HG03439 (cell line): ENCODE results near the gene UBE2V1.
A peak's percentile ranks its signal among the peaks of the same experiment; 100 is the strongest.
"Not testable (repeated sequence)": the region's sequence is repeated elsewhere in the genome, so short reads cannot be mapped to it uniquely, and the experiment has no call there.

ENCODE experiments used
- ATAC-seq: cut with Tn5 transposase; IDR thresholded peaks from one replicate; pipeline ENCODE4 v1.9.1; 2021; ENCODE audit warnings: mild to moderate bottlenecking, moderate library complexity; ENCODE audit not compliant: unreplicated experiment

The UBE2V1 gene

GRCh38 chr20:50115591-50116367, 2.8 kb upstream of the UBE2V1 start:
- peak; percentile 68 for ATAC-seq

DNA sequence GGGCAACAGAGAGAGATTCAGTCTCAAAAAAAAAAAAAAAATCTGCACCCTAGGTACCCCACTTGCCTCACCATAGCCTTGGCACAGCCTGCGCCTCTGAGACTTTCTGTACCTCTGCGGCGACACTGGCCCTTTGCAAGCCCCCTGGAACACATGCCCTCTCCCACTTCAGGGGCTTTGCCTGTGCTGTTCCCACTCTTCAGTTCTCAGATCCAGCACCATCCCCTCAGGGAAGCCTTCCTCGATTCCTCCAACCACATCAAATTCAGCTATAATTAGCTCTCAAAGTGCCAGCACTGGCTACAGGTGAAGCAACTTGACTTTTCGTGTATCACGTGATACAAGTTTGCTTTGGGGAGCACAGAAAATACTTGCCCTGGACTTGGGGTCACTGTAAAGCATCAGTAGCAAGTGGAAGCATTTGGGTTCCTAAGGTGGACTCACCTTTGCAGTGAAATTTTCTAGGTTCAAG, 2.1 kb upstream of the UBE2V1 start:
- ATAC-seq: no peak

DNA sequence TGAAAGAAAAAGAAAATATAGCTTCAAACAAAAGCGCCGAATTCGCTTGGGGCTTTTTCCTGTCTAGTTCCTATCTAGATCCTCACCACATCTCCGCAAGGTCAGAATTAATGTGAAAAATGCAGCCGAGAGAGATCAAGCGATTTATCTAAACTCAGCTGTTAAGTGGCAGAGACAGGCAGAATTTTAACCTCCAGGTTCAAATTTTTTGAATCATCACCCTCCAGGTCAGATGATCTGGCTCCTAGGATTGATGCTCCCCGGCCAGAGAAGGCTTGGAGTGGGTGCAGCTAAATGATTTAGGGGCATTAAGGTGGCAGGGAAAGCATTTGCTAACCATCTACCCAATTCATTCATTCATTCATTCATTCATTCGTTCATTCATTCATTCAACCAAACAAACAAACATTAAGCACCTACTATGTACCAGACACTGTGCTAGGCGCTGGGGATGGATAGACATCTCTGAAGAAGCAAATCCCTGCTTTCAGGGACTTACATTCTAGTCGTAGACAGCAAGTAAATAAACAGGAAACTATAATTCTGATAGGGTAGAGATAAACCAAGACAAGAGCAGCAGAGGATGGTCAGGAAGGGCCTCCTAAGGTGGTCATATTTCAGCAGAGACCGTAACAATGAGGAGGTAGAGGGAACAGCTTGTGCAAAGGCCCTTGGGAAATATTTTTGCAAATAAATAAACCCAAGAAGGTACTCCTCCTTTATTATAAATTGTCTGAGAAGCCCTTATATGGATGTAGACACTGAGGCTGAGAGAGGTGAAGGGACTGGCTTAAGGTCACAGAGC, 672 bp upstream of the UBE2V1 start:
- no peak for ATAC-seq

DNA sequence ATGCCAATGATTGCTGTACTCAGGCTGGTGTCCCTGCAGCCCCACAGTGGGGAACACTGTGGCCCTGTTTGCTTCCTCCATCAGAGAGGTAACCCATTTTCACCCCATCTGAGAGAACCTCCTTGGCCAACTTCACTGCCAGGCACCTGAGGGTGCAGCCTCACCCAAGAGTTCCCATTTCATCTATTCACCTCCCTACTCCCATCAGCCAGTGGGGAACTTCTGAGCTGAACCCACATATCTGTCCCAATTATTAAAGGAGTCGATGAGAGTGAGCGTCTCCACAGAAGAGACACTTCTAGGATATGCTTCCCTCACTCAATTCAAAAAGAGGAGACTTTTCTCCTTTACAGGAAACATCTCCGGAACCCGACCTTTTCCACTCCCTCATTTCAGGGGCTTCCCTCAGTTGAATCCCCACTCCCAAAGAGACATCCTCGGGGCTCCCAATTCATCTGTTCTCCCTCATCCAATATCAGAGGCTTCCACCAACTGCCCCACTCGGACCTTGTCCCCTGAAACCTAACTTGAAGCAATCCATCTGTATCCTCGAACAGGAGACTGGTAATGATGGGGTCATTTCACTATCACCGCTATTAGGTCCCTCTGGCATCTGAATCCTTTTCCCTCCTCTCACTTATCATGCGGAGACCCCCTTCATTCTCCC, 988 bp downstream of the UBE2V1 start:
- no peak for ATAC-seq

DNA sequence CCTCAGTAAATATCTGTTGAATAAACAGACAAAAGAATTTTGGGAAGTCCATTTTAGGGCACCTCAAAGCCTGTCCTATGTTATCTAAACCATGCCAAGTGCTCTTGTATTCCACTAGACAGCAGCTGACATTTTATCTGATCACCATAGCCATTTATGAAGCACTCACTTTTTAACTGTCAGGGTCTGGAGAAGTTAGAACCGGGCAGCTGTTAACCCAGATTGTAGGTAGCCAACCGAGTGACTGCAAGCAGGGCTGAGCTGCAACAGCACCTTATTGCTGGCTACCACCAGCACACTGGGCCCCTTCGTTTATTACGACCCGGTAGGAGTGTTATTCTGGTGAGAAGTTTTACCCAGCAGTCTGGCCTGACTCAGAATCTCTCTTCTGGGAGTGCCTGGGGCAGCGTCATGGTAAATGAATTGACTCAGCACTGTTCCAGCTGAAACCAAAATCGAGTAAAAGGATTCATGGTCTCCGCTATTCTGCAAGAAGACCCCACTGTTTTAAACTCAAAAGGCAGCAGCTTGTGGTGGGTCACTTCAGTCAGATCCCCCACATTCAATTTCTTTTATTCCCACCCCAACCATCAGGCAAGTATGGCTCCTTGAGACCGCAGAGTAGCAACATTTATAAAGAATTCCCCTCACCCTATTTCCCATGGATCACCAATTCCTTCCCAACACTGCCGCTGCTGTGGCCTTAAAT, 1.7 kb downstream of the UBE2V1 start:
- ATAC-seq: no peak

DNA sequence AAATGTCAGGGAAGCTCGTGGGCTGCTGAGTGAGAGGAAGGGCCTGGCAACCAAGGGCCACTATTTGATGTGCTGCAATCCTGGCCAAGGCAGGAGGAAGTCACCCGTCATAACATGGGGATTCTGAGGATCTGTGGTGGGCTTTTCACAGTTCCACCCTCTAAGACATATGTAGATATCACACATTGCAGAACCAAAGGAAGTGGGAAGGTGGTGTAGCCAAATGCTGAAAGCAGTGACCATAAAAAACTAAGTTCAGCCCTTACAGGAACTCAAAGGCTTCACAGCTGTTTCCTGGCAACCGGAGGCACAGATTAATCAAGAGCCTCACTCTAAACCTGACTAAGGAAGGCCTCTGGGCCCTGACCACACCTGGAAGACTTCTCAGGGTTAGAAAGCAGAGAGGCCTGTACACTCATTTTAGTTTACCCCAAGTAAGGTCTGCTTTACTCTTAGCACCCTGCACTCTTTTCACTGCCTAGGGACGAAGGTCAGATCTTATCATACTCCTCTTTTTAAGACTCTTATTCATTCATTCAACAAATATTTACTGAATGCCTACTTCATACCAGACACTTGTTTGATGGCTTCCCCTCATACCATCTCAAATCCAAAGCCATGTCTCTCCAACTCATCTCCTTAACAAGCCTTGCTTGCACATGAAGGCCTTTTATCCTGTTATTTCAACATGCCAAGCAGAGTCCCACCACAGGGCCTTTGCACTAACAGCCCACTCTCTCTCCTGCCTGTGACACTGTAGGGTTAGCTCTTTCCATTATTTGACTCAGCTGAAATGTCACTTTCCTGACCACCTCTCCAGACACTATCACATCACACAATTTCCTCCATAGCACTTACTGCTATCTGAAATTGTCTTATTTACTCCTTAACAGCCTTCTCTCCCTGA, 2.6 kb downstream of the UBE2V1 start:
- no peak for ATAC-seq

DNA sequence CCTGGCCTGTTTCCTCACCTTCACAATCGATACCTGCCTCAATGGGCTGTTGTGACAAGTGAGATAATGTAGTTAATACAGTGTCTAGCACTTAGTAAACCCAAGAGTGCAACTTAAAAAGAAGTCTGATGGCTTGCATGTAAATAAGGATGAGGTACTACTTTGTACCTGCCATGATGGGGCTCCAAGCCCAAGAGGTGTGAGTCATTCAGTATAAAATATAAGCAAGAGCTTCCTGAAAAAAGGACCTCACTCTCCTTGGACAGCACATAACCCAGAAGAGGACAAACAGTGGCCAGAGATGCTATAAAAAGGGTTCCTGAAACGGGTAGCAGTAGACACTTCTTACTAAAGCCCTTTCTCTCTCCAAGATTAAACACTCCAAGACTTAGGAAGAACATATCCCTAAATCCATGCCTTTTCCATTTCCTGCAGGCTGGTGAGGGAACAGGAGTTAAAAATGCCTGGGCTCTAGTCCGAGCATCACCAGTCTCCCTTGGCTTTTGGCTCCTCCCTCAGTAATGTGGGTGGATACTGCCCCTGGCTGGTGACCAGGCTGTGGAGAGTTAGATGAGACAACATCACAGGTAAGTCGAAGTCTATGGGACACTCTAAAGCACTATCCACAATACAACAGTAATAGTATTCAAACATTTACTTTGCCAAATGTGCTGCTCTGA, 4.3 kb downstream of the UBE2V1 start:
- no peak for ATAC-seq

DNA sequence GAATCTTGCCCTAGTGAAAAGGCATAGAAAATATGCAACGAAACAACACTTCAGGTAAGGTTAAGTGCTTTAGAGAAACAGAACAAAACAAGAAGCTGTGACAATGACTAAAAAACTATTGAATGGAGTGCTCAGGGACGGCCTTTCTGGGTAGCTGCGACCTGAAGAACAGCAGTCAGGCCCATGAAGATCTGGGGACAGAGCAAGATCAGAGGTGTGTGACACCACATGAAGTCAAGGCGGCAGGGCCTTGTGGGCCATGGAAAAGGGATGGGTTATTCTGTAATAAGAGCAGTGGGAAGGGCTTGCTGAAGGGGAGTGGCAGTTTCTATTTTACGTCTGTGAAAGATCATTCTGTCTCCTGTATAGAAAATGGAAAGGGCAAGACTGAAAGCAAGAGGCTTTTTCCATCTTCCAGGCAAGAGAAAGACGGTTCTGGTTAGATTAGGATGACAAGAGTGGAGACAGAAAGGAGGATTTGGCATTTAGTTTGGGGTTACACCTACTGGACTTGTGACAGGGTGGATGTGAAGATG, 5.1 kb downstream of the UBE2V1 start:
- no peak for ATAC-seq

GRCh38 chr20:50107086-50107660, 5.8 kb downstream of the UBE2V1 start:
- ATAC-seq: no peak

DNA sequence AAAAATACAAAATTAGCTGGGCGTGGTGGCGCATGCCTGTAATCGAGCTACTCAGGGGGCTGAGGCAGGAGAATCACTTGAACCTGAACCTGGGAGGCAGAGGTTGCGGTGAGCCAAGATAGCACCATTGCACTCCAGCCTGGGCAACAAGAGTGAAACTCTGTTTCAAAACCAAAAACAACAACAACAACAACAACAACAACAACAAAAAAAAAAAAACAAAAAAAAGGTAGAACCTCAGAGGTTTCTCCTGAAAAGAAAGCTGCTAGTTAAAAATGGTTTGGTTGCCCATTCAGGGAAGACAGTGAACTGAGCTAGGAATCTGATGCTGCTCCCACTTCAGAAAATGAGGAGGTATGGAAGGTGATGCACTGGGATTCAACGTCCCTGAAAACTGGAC, 6.3 kb downstream of the UBE2V1 start:
- not testable (repeated sequence) for ATAC-seq

DNA sequence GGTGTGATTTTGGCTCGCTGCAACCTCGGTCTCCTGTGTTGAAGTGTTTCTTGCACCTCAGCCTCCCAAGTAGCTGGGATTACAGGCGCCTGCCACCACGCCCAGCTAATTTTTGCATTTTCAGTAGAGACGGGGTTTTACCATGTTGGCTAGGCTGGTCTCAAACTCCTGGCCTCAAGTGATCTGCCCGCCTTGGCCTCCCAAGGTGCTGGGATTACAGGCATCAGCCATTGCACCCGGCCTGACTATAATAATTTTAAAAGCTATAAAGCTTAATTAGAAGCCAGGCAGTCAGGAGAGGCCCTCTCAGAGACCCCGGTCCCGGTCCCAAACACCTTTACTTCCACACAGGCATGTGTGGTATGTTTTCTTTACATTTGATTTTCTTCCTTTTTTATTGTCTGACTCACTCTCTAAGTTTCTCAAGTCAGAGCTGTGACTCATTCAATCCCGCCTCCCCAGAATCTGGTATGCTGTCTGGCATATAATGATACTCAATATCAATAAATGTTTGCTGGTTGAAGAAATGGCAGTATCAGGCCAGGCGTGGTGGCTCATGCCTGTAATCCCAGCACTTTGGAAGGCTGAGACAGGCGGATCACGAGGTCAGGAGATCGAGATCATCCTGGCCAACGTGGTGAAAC, 9.4 kb downstream of the UBE2V1 start:
- ATAC-seq: not testable (repeated sequence)

DNA sequence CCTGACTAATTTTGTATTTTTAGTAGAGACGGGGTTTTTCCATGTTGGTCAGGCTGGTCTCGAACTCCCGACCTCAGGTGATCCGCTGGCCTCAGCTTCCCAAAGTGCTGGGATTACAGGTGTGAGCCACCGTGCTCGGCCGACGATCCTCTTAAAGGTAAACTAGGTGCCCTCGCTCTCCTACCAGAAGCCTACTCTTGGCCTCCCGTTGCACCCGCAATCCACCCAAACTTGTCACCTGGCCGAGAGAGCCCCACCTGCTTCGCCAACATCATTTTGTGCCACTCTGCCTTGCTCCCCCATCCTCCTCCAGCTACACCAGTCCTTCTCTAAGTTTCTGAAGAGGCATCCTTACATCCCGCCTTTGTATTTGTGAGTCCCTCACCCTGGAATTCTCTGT, 10.4 kb downstream of the UBE2V1 start:
- not testable (repeated sequence) for ATAC-seq

- ATAC-seq: no peak
These were observed 11.1 kb downstream of the UBE2V1 start for GRCh38 chr20:50101887-50102286.

- ATAC-seq: no peak
These were observed 11.7 kb downstream of the UBE2V1 start for GRCh38 chr20:50101281-50101680.

- no peak for ATAC-seq
These were observed 12.4 kb downstream of the UBE2V1 start for GRCh38 chr20:50100552-50100951.

DNA sequence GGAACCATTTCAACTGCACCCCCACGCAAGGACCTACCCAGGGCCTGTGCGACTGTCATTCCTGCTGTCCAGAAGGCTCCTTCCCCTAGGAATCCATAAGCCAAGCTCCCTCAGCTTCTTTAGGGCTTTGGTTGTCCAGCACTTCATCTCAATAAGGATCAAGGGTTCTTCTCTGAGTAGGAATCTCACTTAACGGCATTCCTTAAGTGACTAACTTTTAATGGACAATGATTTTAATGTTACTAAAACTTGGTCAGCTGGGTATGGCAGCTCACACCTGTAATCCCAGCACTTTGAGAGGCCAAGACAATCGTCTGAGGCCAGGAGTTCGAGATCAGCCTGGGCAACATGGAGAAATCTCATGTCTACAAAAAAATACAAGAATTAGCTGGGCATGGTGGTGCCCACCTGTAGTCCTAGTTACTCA, 13.4 kb downstream of the UBE2V1 start:
- ATAC-seq: no peak

DNA sequence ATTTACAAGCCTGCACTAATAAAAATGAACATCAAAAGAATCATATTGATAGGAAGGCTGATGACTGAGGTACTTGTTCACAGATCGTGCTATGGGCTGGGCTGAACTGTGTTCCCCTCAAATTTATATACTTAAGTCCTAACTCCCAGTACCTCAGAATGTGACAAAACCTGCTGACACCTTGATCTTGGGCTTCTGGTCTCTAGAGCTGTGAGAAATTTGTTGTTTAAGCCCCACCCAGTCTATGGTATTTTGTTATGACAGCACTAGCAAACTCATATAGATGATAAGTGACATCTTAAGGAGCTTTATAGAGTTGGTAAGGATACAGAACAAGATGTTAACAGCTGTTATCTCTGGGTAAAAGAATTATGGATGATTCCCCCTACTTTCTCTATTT, 13.8 kb downstream of the UBE2V1 start:
- ATAC-seq: no peak

- no peak for ATAC-seq
These were observed 14.7 kb downstream of the UBE2V1 start for GRCh38 chr20:50098259-50098658.
